HEK293 (cell line): ENCODE measurements around the gene UROC1.

ENCODE experiments used
- CTCF ChIA-PET: fragments of 350-600 bp; formaldehyde crosslinking; extraction: SDS; loops from one replicate; lab custom pipeline; 2021; ENCODE audit warnings: antibody characterized with exemption; lab: Yijun Ruan, JAX
- POLR2A ChIA-PET: fragments of 300-600 bp; formaldehyde crosslinking; extraction: SDS; loops from one replicate; lab custom pipeline; 2020; ENCODE audit warnings: antibody characterized with exemption, inconsistent platforms; lab: Yijun Ruan, JAX
- H3K27ac ChIP-seq: fragments of 200-500 bp; sonication (Bioruptor generic); 2 replicates; pipeline ENCODE4 v1.5.1; 2014; ENCODE audit warnings: low read depth, low read length, control low read depth, inconsistent platforms; ENCODE audit errors: extremely low read depth
- H3K36me3 ChIP-seq, 2 experiments: fragments of 200-500 bp in 1 of 2; sonication (Bioruptor generic) in 1 of 2; 1 replicate in 1 of 2; 2 replicates in 1 of 2; pipeline ENCODE4 v1.5.1; 2014 to 2017; ENCODE audit warnings: inconsistent platforms in 2 of 2, low read length in 2 of 2; ENCODE audit not compliant: control insufficient read depth in 2 of 2, insufficient read depth in 1 of 2
- H3K4me1 ChIP-seq: fragments of 200-500 bp; sonication (Bioruptor generic); 2 replicates; pipeline ENCODE4 v1.5.1; 2014; ENCODE audit warnings: mild to moderate bottlenecking, low read length, inconsistent platforms; ENCODE audit not compliant: control insufficient read depth, insufficient read depth
- H3K4me3 ChIP-seq: 2 replicates; pipeline ENCODE4 v1.5.1; 2011; ENCODE audit warnings: low read depth, mild to moderate bottlenecking, control low read depth, low read length, moderate library complexity
- H3K9me3 ChIP-seq: fragments of 200-500 bp; sonication (Bioruptor generic); 2 replicates; pipeline ENCODE4 v1.5.1; 2014; ENCODE audit warnings: low read depth, low read length, inconsistent platforms; ENCODE audit not compliant: control insufficient read depth, insufficient read depth
- INSM2 ChIP-seq: fragments of 450-650 bp; formaldehyde crosslinking; IDR thresholded peaks from 2 replicates; pipeline ENCODE4 v1.5.1; 2016; ENCODE audit warnings: missing biosample characterization, missing genetic modification characterization
- PBX3 ChIP-seq: sonication (generic); formaldehyde crosslinking; IDR thresholded peaks from 2 replicates; pipeline ENCODE4 v1.8.1; 2022; ENCODE audit warnings: mild to moderate bottlenecking, moderate library complexity, missing genetic modification reagents
- ZBTB17 ChIP-seq: fragments of 450-650 bp; formaldehyde crosslinking; IDR thresholded peaks from 2 replicates; pipeline ENCODE4 v1.5.1; 2016; ENCODE audit warnings: missing biosample characterization, missing genetic modification characterization
- ZBTB49 ChIP-seq: fragments of 450-650 bp; formaldehyde crosslinking; IDR thresholded peaks from 2 replicates; pipeline ENCODE4 v1.5.1; 2016; ENCODE audit warnings: missing biosample characterization, missing genetic modification characterization, low read depth
- ZBTB6 ChIP-seq: fragments of 450-650 bp; formaldehyde crosslinking; IDR thresholded peaks from 2 replicates; pipeline ENCODE4 v1.5.1; 2017; ENCODE audit warnings: missing biosample characterization, missing genetic modification characterization
- ZNF221 ChIP-seq: fragments of 450-650 bp; formaldehyde crosslinking; IDR thresholded peaks from 2 replicates; pipeline ENCODE4 v1.5.1; 2017; ENCODE audit warnings: missing biosample characterization, missing genetic modification characterization, borderline replicate concordance
- ZNF223 ChIP-seq: fragments of 450-650 bp; formaldehyde crosslinking; IDR thresholded peaks from 2 replicates; pipeline ENCODE4 v1.5.1; 2016; ENCODE audit warnings: missing biosample characterization, missing genetic modification characterization
- ZNF26 ChIP-seq: fragments of 450-650 bp; formaldehyde crosslinking; IDR thresholded peaks from 2 replicates; pipeline ENCODE4 v1.5.1; 2016; ENCODE audit warnings: missing biosample characterization, missing genetic modification characterization
- ZNF266 ChIP-seq: fragments of 450-650 bp; formaldehyde crosslinking; IDR thresholded peaks from 2 replicates; pipeline ENCODE4 v1.5.1; 2016; ENCODE audit warnings: missing biosample characterization, missing genetic modification characterization, low read depth
- ZNF280C ChIP-seq: fragments of 450-650 bp; formaldehyde crosslinking; IDR thresholded peaks from 2 replicates; pipeline ENCODE4 v1.5.1; 2016; ENCODE audit warnings: missing biosample characterization, missing genetic modification characterization
- ZNF350 ChIP-seq: fragments of 450-650 bp; formaldehyde crosslinking; IDR thresholded peaks from 2 replicates; pipeline ENCODE4 v1.5.0; 2017; ENCODE audit warnings: missing biosample characterization, mild to moderate bottlenecking, missing genetic modification characterization
- ZNF416 ChIP-seq: fragments of 450-650 bp; formaldehyde crosslinking; IDR thresholded peaks from 2 replicates; pipeline ENCODE4 v1.5.1; 2016; ENCODE audit warnings: missing biosample characterization, missing genetic modification characterization
- ZNF510 ChIP-seq: fragments of 450-650 bp; formaldehyde crosslinking; IDR thresholded peaks from 2 replicates; pipeline ENCODE4 v1.5.1; 2018; ENCODE audit warnings: mild to moderate bottlenecking, missing genetic modification characterization, missing biosample characterization; ENCODE audit not compliant: insufficient replicate concordance
- ZNF571 ChIP-seq: fragments of 450-650 bp; formaldehyde crosslinking; IDR thresholded peaks from 2 replicates; pipeline ENCODE4 v1.5.0; 2017; ENCODE audit warnings: missing biosample characterization, missing genetic modification characterization
- ZNF76 ChIP-seq: fragments of 450-650 bp; formaldehyde crosslinking; IDR thresholded peaks from 2 replicates; pipeline ENCODE4; 2016; ENCODE audit warnings: low read depth, missing biosample characterization, missing genetic modification characterization, borderline replicate concordance
- ZNF791 ChIP-seq: fragments of 450-650 bp; formaldehyde crosslinking; IDR thresholded peaks from 2 replicates; pipeline ENCODE4 v1.5.1; 2016; ENCODE audit warnings: missing biosample characterization, missing genetic modification characterization
- ZSCAN23 ChIP-seq: fragments of 450-650 bp; formaldehyde crosslinking; IDR thresholded peaks from 2 replicates; pipeline ENCODE4 v1.5.1; 2016; ENCODE audit warnings: missing biosample characterization, missing genetic modification characterization

The UROC1 gene

GRCh38 chr3:126539558-126540250 is 22.1 kb upstream of the UROC1 start (continued):
- TF ChIP-seq PBX3 (CRISPR knock-in tag), result no peak
- no peak for TF ChIP-seq ZBTB6 (tag by site-specific recombination)

GRCh38 chr3:126538966-126539365 is 21.4 kb upstream of the UROC1 start:
- POLR2A ChIA-PET, result no interaction called here
- Histone ChIP-seq H3K27ac (no peak overlapping the region), H3K4me3 (no peak overlapping the region), H3K4me1 (no peaks in the 10 kb centered on the region), H3K9me3 (no peaks in the 10 kb centered on the region), H3K36me3 (no peaks in the 10 kb centered on the region)
- CTCF ChIA-PET, result no interaction called here
- TF ChIP-seq INSM2 (no peak), ZNF571 (no peak), ZNF350 (tag by site-specific recombination) (no peak), ZNF76 (tag by site-specific recombination) (no peak), ZNF280C (tag by site-specific recombination) (no peak), ZNF266 (tag by site-specific recombination) (no peak), ZNF223 (tag by site-specific recombination) (no peak), ZSCAN23 (tag by site-specific recombination) (no peak), ZBTB49 (tag by site-specific recombination) (no peak), ZNF510 (no peak), ZNF26 (tag by site-specific recombination) (no peak), ZNF221 (tag by site-specific recombination) (no peak), ZNF791 (tag by site-specific recombination) (no peak), ZNF416 (no peak), ZBTB17 (tag by site-specific recombination) (no peak)
